Ovary (tissue), 9 donors: ENCODE measurements around the gene MAP1S. TPM values are rescaled to one million over a fixed set of nuclear protein-coding genes. Genes with fewer than 3 reads are reported as not detected.
"Not testable (repeated sequence)": the region's sequence is repeated elsewhere in the genome, so short reads cannot be mapped to it uniquely, and the experiment has no call there.

ENCODE experiments used
- DNase-seq, 5 donors: peaks; one replicate each; pipeline ENCODE4 v3.0.0-alpha.2; 2019 to 2020
- H3K27ac ChIP-seq, 2 donors: fragments of 200-600 bp; one replicate each; pipeline versions ENCODE4 v1.5.1 to v1.8.0; 2019 to 2022
- H3K27me3 ChIP-seq: fragments of 200-600 bp; one replicate; pipeline ENCODE4 v1.8.0; 2022
- H3K36me3 ChIP-seq: fragments of 200-600 bp; sonication (generic); one replicate; pipeline ENCODE4 v1.5.1; 2019
- H3K4me1 ChIP-seq: one replicate; pipeline ENCODE4 v1.8.1; 2013; ENCODE audit warnings: mild to moderate bottlenecking, moderate library complexity; ENCODE audit not compliant: insufficient read depth
- H3K4me3 ChIP-seq: fragments of 200-600 bp; sonication (generic); one replicate; pipeline ENCODE4 v1.5.1; 2017
- H3K9me3 ChIP-seq, 2 donors: fragments of 200-600 bp in 1 of 2; sonication (generic) in 1 of 2; one replicate each; pipeline versions ENCODE4 v1.5.1 to v1.8.1; 2013 to 2019; ENCODE audit warnings: mild to moderate bottlenecking in 1 of 2, moderate library complexity in 1 of 2
- EP300 ChIP-seq: sonication (generic); formaldehyde crosslinking; IDR thresholded peaks from one replicate; pipeline ENCODE4 v1.6.1; 2017; ENCODE audit warnings: antibody characterized with exemption
- POLR2A ChIP-seq: fragments of 450-650 bp; IDR thresholded peaks from one replicate; pipeline ENCODE4 v1.6.1; 2017; ENCODE audit warnings: antibody characterized with exemption, mild to moderate bottlenecking, moderate library complexity
- WGBS, 3 donors: extraction: QIAGEN DNeasy Blood & Tissue Kit in 1 of 3; methylation state at CpG; one replicate each; pipeline versions ENCODE4 v1.1.5 to v1.1.7; 2013 to 2017; 5-methylcytosine and 5-hydroxymethylcytosine counted together
- intact Hi-C, 4 donors: fragments of 100-400 bp; cut with DNase I; formaldehyde crosslinking; loops; one replicate each; pipeline versions ENCODE4 v1.11.0 to v1.15.1; 2022 to 2023
- polyA plus RNA-seq, 2 donors: library from polyadenylated mRNA; stranded (reverse); fragments of 200-250 nt in 1 of 2; fragments of 350-450 nt in 1 of 2; fragmentation: Illumina TruSeq in 1 of 2; extraction: RNeasy Lipid Tissue Mini Kit (QIAGEN cat#74804) in 1 of 2; gene quantifications; one replicate each; pipeline ENCODE4 v1.2.3, GENCODE V29; 2013 to 2014
- total RNA-seq, 7 donors: library from RNA; depleted of rRNA in 2 of 7; stranded (reverse); fragments of >200 nt in 2 of 7; fragmentation: NEBNext Ultra II Directional in 3 of 7; extraction: Animal tissue kit (Norgen Biotek cat#: 25700) in 3 of 7; gene quantifications; one replicate each; pipeline versions ENCODE4 v1.1.0 to v1.2.4, GENCODE V29; 2016 to 2023
- TF ChIP-seq, protein P1 (sequence below), 3 donors: fragments of 450-650 bp in 2 of 3; fragments of 200-600 bp in 1 of 3; IDR thresholded peaks; one replicate each; pipeline versions ENCODE4 v1.5.1 to v1.8.0; 2016 to 2022; ENCODE audit warnings: antibody characterized with exemption in 3 of 3, mild to moderate bottlenecking in 1 of 3
- donor health status: DM: no; HTN: no; CAD: no; lungs with moderate emphysema.
- donor health status: DM: no; HTN: no; CAD: no.
- donor health status: Bipolar disorder and iron deficiency.
- donor health status: DM: yes; HTN: yes; CAD: no.
- donor health status: DM: no; HTN: no; CAD: no.
- donor health status: DM: yes; HTN: yes; CAD: no.

Gene MAP1S
- total and polyA plus RNA-seq, 9 donors: 5.0 to 76.8 (median 58.8) TPM

DNA sequence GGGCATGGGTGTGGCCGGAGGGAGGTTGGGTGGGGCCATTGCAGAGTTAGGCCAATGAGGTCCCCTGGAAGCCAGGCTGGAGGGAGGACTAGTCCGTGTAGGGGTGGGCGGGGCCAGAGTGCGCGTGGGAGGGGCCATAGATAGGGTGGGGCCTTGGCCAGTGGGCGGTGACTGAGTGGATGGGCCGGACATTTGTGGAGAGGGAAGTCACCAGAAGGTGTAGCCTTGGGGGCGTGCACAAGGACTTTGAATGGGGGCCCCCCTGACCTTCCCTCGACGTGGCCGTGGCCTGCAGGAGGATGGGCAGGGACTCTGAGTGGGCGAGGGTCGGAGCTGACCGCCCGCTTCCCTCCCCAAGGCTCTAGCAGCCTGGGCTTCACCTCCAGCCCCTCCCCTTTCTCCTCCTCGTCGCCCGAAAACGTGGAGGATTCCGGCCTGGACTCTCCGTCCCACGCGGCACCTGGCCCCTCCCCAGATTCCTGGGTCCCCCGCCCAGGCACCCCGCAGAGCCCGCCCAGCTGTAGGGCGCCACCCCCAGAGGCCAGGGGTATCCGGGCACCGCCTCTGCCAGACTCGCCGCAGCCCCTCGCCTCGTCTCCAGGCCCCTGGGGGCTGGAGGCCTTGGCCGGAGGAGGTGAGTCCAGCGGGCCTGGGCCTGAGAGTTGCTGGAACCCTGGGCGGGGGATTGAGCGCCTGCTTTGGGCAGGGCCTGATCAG lies 59.1 kb downstream of the MAP1S start:
- intact Hi-C loops: no loop called here

DNA sequence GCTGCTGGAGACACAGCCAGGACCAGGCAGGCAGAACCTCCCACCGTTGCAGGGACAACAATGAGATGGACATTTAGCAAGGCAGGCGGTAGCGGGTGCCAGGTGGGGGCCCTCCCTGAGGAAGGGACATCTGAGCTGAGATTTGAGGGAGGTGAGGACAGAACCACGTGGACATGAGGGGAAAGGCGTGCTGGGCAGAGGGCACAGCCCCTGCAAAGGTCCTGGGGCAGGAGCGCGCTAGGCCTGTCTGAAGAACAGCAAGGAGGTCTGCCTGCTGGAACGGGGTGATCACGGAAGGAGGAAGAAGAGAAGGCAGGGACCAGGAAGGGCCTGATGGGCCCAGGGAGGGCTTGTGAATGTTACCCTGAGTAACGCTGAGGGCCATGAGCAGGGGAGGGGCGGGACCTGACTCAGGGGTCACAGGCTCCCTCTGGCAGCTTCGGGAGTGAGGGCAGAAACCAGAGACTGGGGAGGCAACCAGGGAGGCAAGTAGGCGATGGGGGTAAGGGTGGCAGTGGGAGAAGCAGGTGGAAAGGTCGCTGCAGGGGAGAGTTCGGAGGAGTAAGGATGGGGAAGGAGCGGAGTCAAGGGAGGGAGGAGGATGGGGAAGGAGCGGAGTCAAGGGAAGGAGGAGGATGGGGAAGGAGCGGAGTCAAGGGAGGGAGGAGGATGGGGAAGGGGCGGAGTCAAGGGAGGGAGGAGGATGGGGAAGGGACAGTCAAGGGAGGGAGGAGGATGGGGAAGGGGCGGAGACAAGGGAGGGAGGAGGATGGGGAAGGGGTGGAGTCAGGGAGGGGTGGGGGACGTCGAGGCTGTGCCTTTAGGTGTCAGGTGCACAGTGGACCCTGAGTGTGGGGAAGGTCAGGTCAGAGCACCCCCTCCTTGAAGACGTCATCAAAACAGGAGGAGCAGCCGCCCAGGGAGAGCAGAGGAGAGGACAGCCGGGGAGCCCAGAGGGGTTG lies 60.0 kb downstream of the MAP1S start:
- Histone ChIP-seq H3K27me3 (no peaks in the 10 kb centered on the region), H3K36me3 (no peaks in the 10 kb centered on the region), H3K27ac (no peak overlapping the region), H3K4me3 (no peak overlapping the region), H3K9me3 (no peaks in the 10 kb centered on the region), H3K4me1 (peaks cover 10% of the 10 kb centered on the region)
- WGBS, 3 donors: 9 to 14% (median 9%) methylated on average over 25 of the region's 25 CpGs
- peak in 4 of 5 donors; percentile 43 to 49 (median 45) for DNase-seq
- intact Hi-C loops: no loop called here
- no peak for TF ChIP-seq EP300
- TF ChIP-seq POLR2A: no peak
- TF ChIP-seq, protein P1, sequence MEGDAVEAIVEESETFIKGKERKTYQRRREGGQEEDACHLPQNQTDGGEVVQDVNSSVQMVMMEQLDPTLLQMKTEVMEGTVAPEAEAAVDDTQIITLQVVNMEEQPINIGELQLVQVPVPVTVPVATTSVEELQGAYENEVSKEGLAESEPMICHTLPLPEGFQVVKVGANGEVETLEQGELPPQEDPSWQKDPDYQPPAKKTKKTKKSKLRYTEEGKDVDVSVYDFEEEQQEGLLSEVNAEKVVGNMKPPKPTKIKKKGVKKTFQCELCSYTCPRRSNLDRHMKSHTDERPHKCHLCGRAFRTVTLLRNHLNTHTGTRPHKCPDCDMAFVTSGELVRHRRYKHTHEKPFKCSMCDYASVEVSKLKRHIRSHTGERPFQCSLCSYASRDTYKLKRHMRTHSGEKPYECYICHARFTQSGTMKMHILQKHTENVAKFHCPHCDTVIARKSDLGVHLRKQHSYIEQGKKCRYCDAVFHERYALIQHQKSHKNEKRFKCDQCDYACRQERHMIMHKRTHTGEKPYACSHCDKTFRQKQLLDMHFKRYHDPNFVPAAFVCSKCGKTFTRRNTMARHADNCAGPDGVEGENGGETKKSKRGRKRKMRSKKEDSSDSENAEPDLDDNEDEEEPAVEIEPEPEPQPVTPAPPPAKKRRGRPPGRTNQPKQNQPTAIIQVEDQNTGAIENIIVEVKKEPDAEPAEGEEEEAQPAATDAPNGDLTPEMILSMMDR (IDR thresholded peaks at IDR 0.05): no peak

More for the DNA sequence above, 59.1 kb downstream of the MAP1S start:
- DNase-seq: peak; percentile 48 to 69 (median 53)
- Histone ChIP-seq H3K36me3 (no peaks in the 10 kb centered on the region), H3K27me3 (no peaks in the 10 kb centered on the region), H3K4me3 (no peak overlapping the region), H3K4me1 (peaks cover 7% of the 10 kb centered on the region), H3K9me3 (no peaks in the 10 kb centered on the region), H3K27ac (no peak overlapping the region)
- WGBS, 3 donors: 3 to 5% (median 5%) methylated on average over 36 to 37 of the region's 37 CpGs
- TF ChIP-seq POLR2A (no peak), EP300 (no peak)
- TF ChIP-seq, protein P1 (IDR thresholded peaks at IDR 0.05): no peak

DNA sequence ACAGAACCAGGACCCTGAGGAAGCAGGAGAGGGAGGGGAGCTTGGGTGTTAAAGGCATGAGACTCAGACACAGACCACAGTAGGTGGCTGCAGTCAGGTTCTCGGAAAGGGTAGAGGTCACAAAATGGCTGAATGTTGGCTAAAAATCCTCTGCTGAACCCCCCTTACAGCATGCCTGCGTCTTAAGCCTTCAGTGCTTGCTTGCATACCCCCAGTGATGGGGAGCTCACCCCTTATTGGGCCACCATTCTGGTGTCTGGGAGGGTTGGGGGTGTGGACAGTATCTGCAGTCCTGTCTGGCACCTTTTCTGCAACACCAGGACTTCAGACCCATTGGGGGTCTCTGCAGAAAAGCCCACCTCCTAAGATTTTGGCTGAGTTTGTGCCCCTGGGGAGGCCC lies 61.5 kb downstream of the MAP1S start:
- Histone ChIP-seq H3K9me3 (no peaks in the 10 kb centered on the region), H3K4me3 (no peak overlapping the region), H3K27me3 (no peaks in the 10 kb centered on the region), H3K4me1 (peaks cover 10% of the 10 kb centered on the region), H3K27ac (no peak overlapping the region), H3K36me3 (no peaks in the 10 kb centered on the region)
- TF ChIP-seq, protein P1 (IDR thresholded peaks at IDR 0.05): no peak
- no peak for TF ChIP-seq EP300
- TF ChIP-seq POLR2A: no peak
- WGBS, 3 donors: 94 to 97% (median 96%) methylated on average over 2 of the region's 2 CpGs
- no peak for DNase-seq
- intact Hi-C loops: loop anchor here in 1 of 4 donors (5.0 kb wide), 1 partner anchor 72 kb away; no protein-coding TSS in a partner anchor

DNA sequence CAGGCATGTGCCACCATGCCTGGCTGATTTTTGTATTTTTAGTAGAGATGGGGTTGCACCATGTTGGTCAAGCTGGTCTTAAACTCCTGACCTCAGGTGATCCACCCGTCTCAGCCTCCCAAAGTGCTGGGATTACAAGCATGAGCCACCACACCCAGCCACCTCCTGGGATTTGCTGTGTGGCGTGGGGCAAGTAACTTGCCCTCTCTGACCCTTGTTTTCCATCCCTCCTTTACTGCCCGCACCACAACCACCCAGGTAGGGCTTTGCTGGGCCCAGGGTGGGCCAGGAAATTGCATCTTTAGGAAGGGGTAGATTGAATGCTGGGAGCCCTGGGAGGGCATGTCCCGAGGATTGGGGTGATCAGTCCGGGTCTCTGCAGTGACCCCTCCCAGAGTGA lies 64.4 kb downstream of the MAP1S start:
- 56 to 85% (median 61%) methylated on average over 5 of the region's 5 CpGs for WGBS, 3 donors
- not testable (repeated sequence) for H3K4me3 ChIP-seq, DNase-seq, H3K36me3 ChIP-seq, H3K27ac ChIP-seq, H3K4me1 ChIP-seq, H3K27me3 ChIP-seq, H3K9me3 ChIP-seq
- intact Hi-C loops: loop anchor here in 1 of 4 donors (5.0 kb wide), 1 partner anchor 69 kb away; no protein-coding TSS in a partner anchor

Other genes with a start within 250 kb of the MAP1S start
- 10 to 100 TPM; 27.3 to 43.1 (median 37.8) TPM for gene SLC27A1, start 249.0 kb upstream of the MAP1S start, total RNA-seq
- 10 to 100 TPM in 1 of 2 donors, 1 to 10 TPM in 1; 4.6 to 42.3 TPM for gene SLC27A1, start 249.0 kb upstream of the MAP1S start, polyA plus RNA-seq
- 10 to 100 TPM; 43.9 to 93.0 (median 73.9) TPM for gene PGLS, start 207.8 kb upstream of the MAP1S start, total RNA-seq
- gene PGLS, start 207.8 kb upstream of the MAP1S start, polyA plus RNA-seq: 10 to 100 TPM; 11.0 to 72.3 TPM
- 10 to 100 TPM; 30.4 to 75.2 (median 45.2) TPM for gene COLGALT1, start 163.8 kb upstream of the MAP1S start, total RNA-seq
- 10 to 100 TPM; 31.4 to 72.6 TPM for gene COLGALT1, start 163.8 kb upstream of the MAP1S start, polyA plus RNA-seq
- gene UNC13A, start 31.1 kb upstream of the MAP1S start, total RNA-seq: under 1 TPM; 0.08 to 0.32 (median 0.12) TPM
- under 1 TPM; 0.24 to 0.38 TPM for gene UNC13A, start 31.1 kb upstream of the MAP1S start, polyA plus RNA-seq
- 1 to 10 TPM; 1.7 to 4.3 (median 3.0) TPM for gene FCHO1, start 32.0 kb downstream of the MAP1S start, total RNA-seq
- gene FCHO1, start 32.0 kb downstream of the MAP1S start, polyA plus RNA-seq: 1 to 10 TPM in 1 of 2 donors, under 1 TPM in 1; 0.95 to 2.0 TPM
- under 1 TPM in 5 of 7 donors, not detected in 2; 0.34 to 0.79 (median 0.51) TPM for gene B3GNT3, start 75.7 kb downstream of the MAP1S start, total RNA-seq
- under 1 TPM; 0.25 to 0.28 TPM for gene B3GNT3, start 75.7 kb downstream of the MAP1S start, polyA plus RNA-seq
- 1 to 10 TPM in 4 of 7 donors, under 1 TPM in 2, not detected in 1; 0.38 to 4.9 (median 1.4) TPM for gene INSL3, start 102.0 kb downstream of the MAP1S start, total RNA-seq
- 100 to 1,000 TPM; 103 to 121 TPM for gene INSL3, start 102.0 kb downstream of the MAP1S start, polyA plus RNA-seq
- 10 to 100 TPM in 6 of 7 donors, 1 to 10 TPM in 1; 7.5 to 35.5 (median 25.7) TPM for gene JAK3, start 128.5 kb downstream of the MAP1S start, total RNA-seq
- gene JAK3, start 128.5 kb downstream of the MAP1S start, polyA plus RNA-seq: 10 to 100 TPM in 1 of 2 donors, 1 to 10 TPM in 1; 6.6 to 12.7 TPM
- gene RPL18A, start 140.4 kb downstream of the MAP1S start, total RNA-seq: 1,000 to 10,000 TPM; 2,762 to 5,071 (median 3,195) TPM
- gene RPL18A, start 140.4 kb downstream of the MAP1S start, polyA plus RNA-seq: 1,000 to 10,000 TPM in 1 of 2 donors, 100 to 1,000 TPM in 1; 636 to 4,721 TPM
- under 1 TPM in 1 of 7 donors, not detected in 6; 0.07 TPM for gene SLC5A5, start 152.5 kb downstream of the MAP1S start, total RNA-seq
- gene SLC5A5, start 152.5 kb downstream of the MAP1S start, polyA plus RNA-seq: not detected
- gene CCDC124, start 213.5 kb downstream of the MAP1S start, total RNA-seq: 10 to 100 TPM; 20.7 to 69.3 (median 50.4) TPM
- gene CCDC124, start 213.5 kb downstream of the MAP1S start, polyA plus RNA-seq: 10 to 100 TPM in 1 of 2 donors, 1 to 10 TPM in 1; 4.7 to 74.5 TPM
- gene KCNN1, start 247.6 kb downstream of the MAP1S start, total RNA-seq: 1 to 10 TPM in 4 of 7 donors, under 1 TPM in 2, not detected in 1; 0.33 to 5.9 (median 2.2) TPM
- 1 to 10 TPM in 1 of 2 donors, under 1 TPM in 1; 1.00 to 1.7 TPM for gene KCNN1, start 247.6 kb downstream of the MAP1S start, polyA plus RNA-seq